Measurements from ENCODE around the gene FRRS1. TPM values are rescaled to one million over a fixed set of nuclear protein-coding genes. Genes with fewer than 3 reads are reported as not detected.

The FRRS1 gene
- total RNA-seq, 1 donor = 23.2 TPM

GRCh38 chr1:99685516-99686180 lies 80.8 kb downstream of the FRRS1 start:
- no peaks in the 10 kb centered on the region for H3K36me3 ChIP-seq (ENCODE audit: insufficient read depth, low read length)
- H3K9me3 ChIP-seq (ENCODE audit: low read depth, low read length) = no peaks in the 10 kb centered on the region
- peak overlapping the region; percentile 6 for H3K4me2 ChIP-seq (ENCODE audit: insufficient read depth, low read length)
- H4K20me1 ChIP-seq (ENCODE audit: insufficient read depth, low read length) = no peaks in the 10 kb centered on the region
- no peak for DNase-seq (ENCODE audit: insufficient read length, low spot score, missing footprints)
- H3K4me3 ChIP-seq (ENCODE audit: insufficient read depth, low read length) = no peak overlapping the region
- H3K79me2 ChIP-seq (ENCODE audit: insufficient read depth, low read length) = no peaks in the 10 kb centered on the region
- H3K27me3 ChIP-seq (ENCODE audit: insufficient read depth, low read length) = no peaks in the 10 kb centered on the region
- H3K4me1 ChIP-seq (ENCODE audit: insufficient read depth, low read length) = peaks cover 26% of the 10 kb centered on the region
- H3K27ac ChIP-seq (ENCODE audit: low read depth, low read length) = peak overlapping the region; percentile 61
- peak; percentile 67 for TF ChIP-seq CTCF (IDR thresholded peaks at IDR 0.05; ENCODE audit: extremely low read depth, low read depth, low read length)
- no peak overlapping the region for H2AFZ ChIP-seq (ENCODE audit: low read length)

GRCh38 chr1:99682291-99682751 lies 84.1 kb downstream of the FRRS1 start:
- TF ChIP-seq CTCF (IDR thresholded peaks at IDR 0.05; ENCODE audit: extremely low read depth, low read depth, low read length) = no peak
- Histone ChIP-seq H3K4me1 (ENCODE audit: insufficient read depth, low read length) (peaks cover 39% of the 10 kb centered on the region), H2AFZ (ENCODE audit: low read length) (no peak overlapping the region), H3K27me3 (ENCODE audit: insufficient read depth, low read length) (no peaks in the 10 kb centered on the region), H3K27ac (ENCODE audit: low read depth, low read length) (peak overlapping the region; percentile 67), H3K4me3 (ENCODE audit: insufficient read depth, low read length) (no peak overlapping the region), H3K36me3 (ENCODE audit: insufficient read depth, low read length) (no peaks in the 10 kb centered on the region), H3K79me2 (ENCODE audit: insufficient read depth, low read length) (no peaks in the 10 kb centered on the region), H3K9me3 (ENCODE audit: low read depth, low read length) (no peaks in the 10 kb centered on the region), H4K20me1 (ENCODE audit: insufficient read depth, low read length) (no peaks in the 10 kb centered on the region), H3K4me2 (ENCODE audit: insufficient read depth, low read length) (no peak overlapping the region)
- no peak for DNase-seq (ENCODE audit: insufficient read length, low spot score, missing footprints)

GRCh38 chr1:99681583-99681982 lies 84.9 kb downstream of the FRRS1 start:
- H2AFZ ChIP-seq (ENCODE audit: low read length) = no peak overlapping the region
- no peak overlapping the region for H3K4me3 ChIP-seq (ENCODE audit: insufficient read depth, low read length)
- H4K20me1 ChIP-seq (ENCODE audit: insufficient read depth, low read length) = no peaks in the 10 kb centered on the region
- H3K36me3 ChIP-seq (ENCODE audit: insufficient read depth, low read length) = no peaks in the 10 kb centered on the region
- H3K27ac ChIP-seq (ENCODE audit: low read depth, low read length) = peak overlapping the region; percentile 67
- peaks cover 39% of the 10 kb centered on the region for H3K4me1 ChIP-seq (ENCODE audit: insufficient read depth, low read length)
- H3K79me2 ChIP-seq (ENCODE audit: insufficient read depth, low read length) = no peaks in the 10 kb centered on the region
- H3K4me2 ChIP-seq (ENCODE audit: insufficient read depth, low read length) = peak overlapping the region; percentile 15
- no peak for DNase-seq (ENCODE audit: insufficient read length, low spot score, missing footprints)
- H3K27me3 ChIP-seq (ENCODE audit: insufficient read depth, low read length) = no peaks in the 10 kb centered on the region
- TF ChIP-seq CTCF (IDR thresholded peaks at IDR 0.05; ENCODE audit: extremely low read depth, low read depth, low read length) = peak; percentile 27
- no peaks in the 10 kb centered on the region for H3K9me3 ChIP-seq (ENCODE audit: low read depth, low read length)

GRCh38 chr1:99680270-99680669 lies 86.2 kb downstream of the FRRS1 start:
- no peak overlapping the region for H2AFZ ChIP-seq (ENCODE audit: low read length)
- H3K27me3 ChIP-seq (ENCODE audit: insufficient read depth, low read length) = no peaks in the 10 kb centered on the region
- peak overlapping the region; percentile 54 for H3K4me2 ChIP-seq (ENCODE audit: insufficient read depth, low read length)
- H3K36me3 ChIP-seq (ENCODE audit: insufficient read depth, low read length) = no peaks in the 10 kb centered on the region
- H3K27ac ChIP-seq (ENCODE audit: low read depth, low read length) = peak overlapping the region; percentile 43
- H3K79me2 ChIP-seq (ENCODE audit: insufficient read depth, low read length) = no peaks in the 10 kb centered on the region
- H3K4me1 ChIP-seq (ENCODE audit: insufficient read depth, low read length) = peaks cover 32% of the 10 kb centered on the region
- no peak overlapping the region for H3K4me3 ChIP-seq (ENCODE audit: insufficient read depth, low read length)
- H3K9me3 ChIP-seq (ENCODE audit: low read depth, low read length) = no peaks in the 10 kb centered on the region
- TF ChIP-seq CTCF (IDR thresholded peaks at IDR 0.05; ENCODE audit: extremely low read depth, low read depth, low read length) = no peak
- H4K20me1 ChIP-seq (ENCODE audit: insufficient read depth, low read length) = no peaks in the 10 kb centered on the region
- no peak for DNase-seq (ENCODE audit: insufficient read length, low spot score, missing footprints)
